ENCODE results near the gene TRIM72. TPM values are rescaled to one million over a fixed set of nuclear protein-coding genes. Genes with fewer than 3 reads are reported as not detected.

Gene TRIM72
- total and polyA plus RNA-seq, 2 of the 4 experiments (the other 2 are of a cell fraction), result not detected

- H3K9ac ChIP-seq (ENCODE audit: low read depth, low read length), result no peak overlapping the region
- H3K14ac ChIP-seq (replicated peaks; ENCODE audit: low read depth, low read length), result no peak overlapping the region
- BruUV-seq (replicated peaks), result no TSS peak
- peaks cover 3% of the 10 kb centered on the region; the same call in 1 of the 2 replicates for H3K27me3 ChIP-seq (ENCODE audit: control insufficient read depth, insufficient read depth, low read length)
- no peaks in the 10 kb centered on the region for H3K9me1 ChIP-seq (ENCODE audit: insufficient read depth, low read length)
- H4K8ac ChIP-seq (ENCODE audit: low read depth in 2 of 2, low read length in 2 of 2), result no peak overlapping the region
- H2BK5ac ChIP-seq (ENCODE audit: low read depth, low read length, poor library complexity, severe bottlenecking), result no peak overlapping the region
- H4K91ac ChIP-seq (ENCODE audit: insufficient read depth, low read depth, low read length), result no peak overlapping the region
- ChIA-PET CTCF (no interaction called here), POLR2A (ENCODE audit: unreplicated experiment) (no interaction called here)
- no peak overlapping the region for H3K23ac ChIP-seq (ENCODE audit: low read depth, low read length)
- H3K4me2 ChIP-seq (ENCODE audit: low read depth, low read length), result no peak overlapping the region
- intact Hi-C loops (cut with micrococcal nuclease), result no loop called here
- WGBS, 2 experiments (ENCODE audit: extremely low coverage in 2 of 2, insufficient read length in 1 of 2), result no CpG with 5 or more reads among the region's 10 CpGs
- no peaks in the 10 kb centered on the region for H3K4me1 ChIP-seq (ENCODE audit: control insufficient read depth, insufficient read depth, low read length)
- no peaks in the 10 kb centered on the region for H3K79me1 ChIP-seq (ENCODE audit: low read depth in 1 of 2, low read length in 2 of 2)
- no peaks in the 10 kb centered on the region for H3K36me3 ChIP-seq (ENCODE audit: control insufficient read depth, insufficient read depth, low read length)
- H3K18ac ChIP-seq (ENCODE audit: low read depth, low read length), result no peak overlapping the region
- no peaks in the 10 kb centered on the region for H4K20me1 ChIP-seq (ENCODE audit: insufficient read depth, low read length)
- H3K9me3 ChIP-seq (ENCODE audit: control insufficient read depth, insufficient read depth, low read length), result no peaks in the 10 kb centered on the region
- in situ Hi-C loops (cut with MboI; ENCODE audit: low sequenced_read_pairs), result no loop called here
- no peak overlapping the region for H2AK5ac ChIP-seq (ENCODE audit: low read depth, low read length)
- no peak overlapping the region for H2BK15ac ChIP-seq (ENCODE audit: low read depth, low read length)
- no peak for DNase-seq
- dilution Hi-C loops (cut with HindIII; ENCODE audit: low sequenced_read_pairs, unreplicated experiment), result no loop called here
- no peak overlapping the region for H3K4ac ChIP-seq (ENCODE audit: low read depth, low read length)
- no peak overlapping the region for H2BK20ac ChIP-seq (ENCODE audit: low read depth, low read length)
- no peak overlapping the region for H2BK120ac ChIP-seq (ENCODE audit: low read depth, low read length)
- no peak overlapping the region for H3K4me3 ChIP-seq (ENCODE audit: insufficient read depth, low read depth, low read length)
- no peak overlapping the region for H4K5ac ChIP-seq (ENCODE audit: low read depth, low read length)
- H2AFZ ChIP-seq (replicated peaks; ENCODE audit: low read length, poor library complexity), result no peak overlapping the region
- TF ChIP-seq SMC3 (IDR thresholded peaks at IDR 0.05; ENCODE audit: low read depth, low read length) (no peak), RAD21 (IDR thresholded peaks at IDR 0.05; ENCODE audit: low read length) (no peak), NFE2L2 (IDR thresholded peaks at IDR 0.05; ENCODE audit: low read depth, low read length) (no peak)
- H2AK9ac ChIP-seq (replicated peaks; ENCODE audit: low read depth, low read length, poor library complexity), result no peak overlapping the region
- H3K56ac ChIP-seq (ENCODE audit: extremely low read depth, insufficient read depth, low read length), result no peak overlapping the region
- no peak overlapping the region for H3K27ac ChIP-seq (ENCODE audit: insufficient read depth, low read length)
- no peak for ATAC-seq (ENCODE audit: low read depth)
Observed at GRCh38 chr16:31268891-31269290, 55.0 kb downstream of the TRIM72 start.
